GM19328 (cell line): ENCODE data around the gene NPIPA8.
"Not testable (repeated sequence)": the region's sequence is repeated elsewhere in the genome, so short reads cannot be mapped to it uniquely, and the experiment has no call there.

Experiments
- ATAC-seq: cut with Tn5 transposase; IDR thresholded peaks from one replicate; pipeline ENCODE4 v1.9.1; 2021; ENCODE audit warnings: mild to moderate bottlenecking, moderate library complexity; ENCODE audit not compliant: unreplicated experiment

The NPIPA8 gene

DNA sequence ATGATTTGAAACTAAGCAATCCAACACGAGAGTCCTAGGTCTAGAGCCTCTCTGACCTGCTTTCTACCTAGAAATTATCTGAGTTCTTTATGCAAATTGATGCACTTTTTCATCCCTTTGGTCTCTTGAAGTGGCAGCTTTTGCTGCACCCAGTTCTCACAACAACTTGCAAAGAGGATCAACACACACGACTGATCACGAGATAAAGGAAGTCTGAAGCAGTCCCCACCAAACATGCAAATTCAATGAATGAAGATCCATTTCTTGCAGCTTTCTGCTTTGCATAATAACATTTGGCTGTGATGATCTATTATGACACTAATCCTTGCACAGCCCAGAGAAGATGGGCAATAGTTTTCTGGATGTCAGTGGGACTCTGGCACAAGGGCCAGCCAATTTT lies 56.2 kb downstream of the NPIPA8 start:
- not testable (repeated sequence) for ATAC-seq

DNA sequence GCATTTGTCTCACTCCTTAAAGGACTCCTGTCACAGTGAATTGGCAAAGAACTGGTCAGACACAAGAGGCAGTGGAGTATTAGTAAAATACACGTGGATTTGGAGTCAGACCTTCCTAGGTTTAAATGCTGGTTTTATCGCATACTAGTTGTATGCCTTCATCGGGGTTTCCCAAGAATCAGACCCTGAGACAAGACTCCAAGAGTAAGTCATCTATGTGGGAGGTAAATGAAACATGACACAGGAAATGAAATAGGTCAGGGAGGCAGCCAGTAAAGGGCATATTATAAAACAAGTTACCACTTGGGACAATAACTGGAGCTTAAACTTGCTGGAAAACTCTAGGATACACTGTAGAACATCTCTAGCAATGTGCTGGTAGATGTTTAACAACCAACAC lies 59.8 kb downstream of the NPIPA8 start:
- not testable (repeated sequence) for ATAC-seq

DNA sequence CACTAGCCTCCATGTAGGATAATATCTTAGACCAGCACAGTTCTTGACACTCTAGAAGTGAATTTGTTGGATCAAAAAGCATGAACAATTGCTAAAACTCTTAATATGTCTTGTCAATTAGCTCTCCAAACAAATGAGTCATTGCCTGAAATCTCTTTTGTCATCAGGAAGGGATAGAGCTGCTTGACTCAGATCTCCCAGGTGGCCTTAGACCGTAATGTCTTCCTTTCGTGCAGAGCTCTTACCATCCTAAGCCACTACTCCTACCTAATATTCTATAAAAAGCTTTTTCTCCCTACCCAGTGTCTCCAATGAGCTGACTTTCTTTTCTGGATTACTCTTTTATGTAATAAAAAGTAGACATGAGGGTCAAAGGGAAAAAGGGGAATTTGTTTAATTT lies 66.4 kb downstream of the NPIPA8 start:
- not testable (repeated sequence) for ATAC-seq
